GM12878 (cell line): ENCODE data around the gene TEKT5.
"Not testable (repeated sequence)": the region's sequence is repeated elsewhere in the genome, so short reads cannot be mapped to it uniquely, and the experiment has no call there.

Source experiments
- BHLHE40 ChIP-seq, 2 experiments: fragments of 450-650 bp in 1 of 2; IDR thresholded peaks; 2 replicates each; pipeline ENCODE4 v1.6.1; 2011 to 2017; ENCODE audit warnings: low read depth in 2 of 2, borderline replicate concordance in 1 of 2, improper control_type of control experiment in 1 of 2, low read length in 1 of 2, mild to moderate bottlenecking in 1 of 2
- CREB1 ChIP-seq: IDR thresholded peaks from 2 replicates; pipeline ENCODE4 v1.6.1; 2012; ENCODE audit warnings: low read depth, mild to moderate bottlenecking, inconsistent platforms
- EP300 ChIP-seq, 2 experiments: fragments of 150-350 bp in 1 of 2; IDR thresholded peaks; 2 replicates each; pipeline ENCODE4 v1.6.1; 2011 to 2012; ENCODE audit warnings: low read depth in 2 of 2, low read length in 2 of 2, borderline replicate concordance in 1 of 2, improper control_type of control experiment in 1 of 2, inconsistent platforms in 1 of 2; ENCODE audit not compliant: control insufficient read depth in 1 of 2
- ETV6 ChIP-seq, 2 experiments: fragments of 450-650 bp in 1 of 2; IDR thresholded peaks in 1 of 2; conservative IDR thresholded peaks in 1 of 2; 2 replicates each; pipeline ENCODE4 v1.6.1; 2014; ENCODE audit warnings: antibody characterized with exemption in 1 of 2, borderline replicate concordance in 1 of 2, low read depth in 1 of 2, mild to moderate bottlenecking in 1 of 2, moderate library complexity in 1 of 2
- EZH2 ChIP-seq: IDR thresholded peaks from 2 replicates; pipeline ENCODE4 v1.6.1; 2012; ENCODE audit warnings: low read depth, mild to moderate bottlenecking, control low read depth, inconsistent platforms, low read length, borderline replicate concordance; ENCODE audit not compliant: control insufficient read depth
- FOXM1 ChIP-seq: IDR thresholded peaks from 2 replicates; pipeline ENCODE4 v1.6.1; 2012; ENCODE audit warnings: low read depth, mild to moderate bottlenecking, inconsistent platforms, low read length, moderate library complexity
- GABPA ChIP-seq: IDR thresholded peaks from 2 replicates; pipeline ENCODE4 v1.6.1; 2014; ENCODE audit warnings: antibody characterized with exemption, low read depth, mild to moderate bottlenecking, inconsistent platforms
- SMAD1 ChIP-seq: fragments of 450-650 bp; IDR thresholded peaks from 2 replicates; pipeline ENCODE4 v1.6.1; 2018; ENCODE audit warnings: mild to moderate bottlenecking, low read depth; ENCODE audit not compliant: partially characterized antibody
- TF ChIP-seq, protein P1 (sequence below): fragments of 450-650 bp; IDR thresholded peaks from 2 replicates; pipeline ENCODE4 v1.6.1; 2017; ENCODE audit warnings: mild to moderate bottlenecking, moderate library complexity
- TF ChIP-seq, protein P2 (sequence below): fragments of 450-650 bp; IDR thresholded peaks from 2 replicates; pipeline ENCODE4 v1.6.1; 2017; ENCODE audit warnings: antibody characterized with exemption, mild to moderate bottlenecking, moderate library complexity

DNA sequence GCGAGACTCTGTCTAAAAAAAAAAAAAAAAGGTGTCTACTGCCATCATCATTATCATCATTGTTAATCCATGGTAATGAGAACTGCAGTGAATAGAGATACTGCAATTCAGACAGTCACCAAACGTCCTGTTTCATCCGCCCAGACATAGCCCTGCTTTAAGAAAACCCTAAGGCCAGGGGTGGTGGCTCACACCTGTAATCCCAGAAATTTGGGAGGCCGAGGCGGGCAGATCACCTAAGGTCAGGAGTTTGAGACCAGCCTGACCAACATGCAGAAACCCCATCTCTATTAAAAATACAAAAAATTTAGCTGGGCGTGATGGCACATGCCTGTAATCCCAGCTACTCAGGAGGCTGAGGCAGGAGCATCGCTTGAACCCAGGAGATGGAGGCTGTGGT is 15.3 kb downstream of the TEKT5 start:
- TF ChIP-seq EZH2; SMAD1; ETV6 (conservative IDR thresholded peaks at IDR 0.05 in 1 of 2, IDR thresholded peaks at IDR 0.05 in 1 of 2; ENCODE audit: borderline replicate concordance in 1 of 2, low read depth in 1 of 2); GABPA; BHLHE40 (IDR thresholded peaks at IDR 0.05; ENCODE audit: borderline replicate concordance in 1 of 2, low read depth in 2 of 2, low read length in 1 of 2); FOXM1; EP300 (IDR thresholded peaks at IDR 0.05; ENCODE audit: borderline replicate concordance in 1 of 2, control insufficient read depth in 1 of 2, low read depth in 2 of 2, low read length in 2 of 2); CREB1: not testable (repeated sequence)
- TF ChIP-seq, protein P1, sequence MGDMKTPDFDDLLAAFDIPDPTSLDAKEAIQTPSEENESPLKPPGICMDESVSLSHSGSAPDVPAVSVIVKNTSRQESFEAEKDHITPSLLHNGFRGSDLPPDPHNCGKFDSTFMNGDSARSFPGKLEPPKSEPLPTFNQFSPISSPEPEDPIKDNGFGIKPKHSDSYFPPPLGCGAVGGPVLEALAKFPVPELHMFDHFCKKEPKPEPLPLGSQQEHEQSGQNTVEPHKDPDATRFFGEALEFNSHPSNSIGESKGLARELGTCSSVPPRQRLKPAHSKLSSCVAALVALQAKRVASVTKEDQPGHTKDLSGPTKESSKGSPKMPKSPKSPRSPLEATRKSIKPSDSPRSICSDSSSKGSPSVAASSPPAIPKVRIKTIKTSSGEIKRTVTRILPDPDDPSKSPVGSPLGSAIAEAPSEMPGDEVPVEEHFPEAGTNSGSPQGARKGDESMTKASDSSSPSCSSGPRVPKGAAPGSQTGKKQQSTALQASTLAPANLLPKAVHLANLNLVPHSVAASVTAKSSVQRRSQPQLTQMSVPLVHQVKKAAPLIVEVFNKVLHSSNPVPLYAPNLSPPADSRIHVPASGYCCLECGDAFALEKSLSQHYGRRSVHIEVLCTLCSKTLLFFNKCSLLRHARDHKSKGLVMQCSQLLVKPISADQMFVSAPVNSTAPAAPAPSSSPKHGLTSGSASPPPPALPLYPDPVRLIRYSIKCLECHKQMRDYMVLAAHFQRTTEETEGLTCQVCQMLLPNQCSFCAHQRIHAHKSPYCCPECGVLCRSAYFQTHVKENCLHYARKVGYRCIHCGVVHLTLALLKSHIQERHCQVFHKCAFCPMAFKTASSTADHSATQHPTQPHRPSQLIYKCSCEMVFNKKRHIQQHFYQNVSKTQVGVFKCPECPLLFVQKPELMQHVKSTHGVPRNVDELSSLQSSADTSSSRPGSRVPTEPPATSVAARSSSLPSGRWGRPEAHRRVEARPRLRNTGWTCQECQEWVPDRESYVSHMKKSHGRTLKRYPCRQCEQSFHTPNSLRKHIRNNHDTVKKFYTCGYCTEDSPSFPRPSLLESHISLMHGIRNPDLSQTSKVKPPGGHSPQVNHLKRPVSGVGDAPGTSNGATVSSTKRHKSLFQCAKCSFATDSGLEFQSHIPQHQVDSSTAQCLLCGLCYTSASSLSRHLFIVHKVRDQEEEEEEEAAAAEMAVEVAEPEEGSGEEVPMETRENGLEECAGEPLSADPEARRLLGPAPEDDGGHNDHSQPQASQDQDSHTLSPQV, result not testable (repeated sequence)
- TF ChIP-seq, protein P2, sequence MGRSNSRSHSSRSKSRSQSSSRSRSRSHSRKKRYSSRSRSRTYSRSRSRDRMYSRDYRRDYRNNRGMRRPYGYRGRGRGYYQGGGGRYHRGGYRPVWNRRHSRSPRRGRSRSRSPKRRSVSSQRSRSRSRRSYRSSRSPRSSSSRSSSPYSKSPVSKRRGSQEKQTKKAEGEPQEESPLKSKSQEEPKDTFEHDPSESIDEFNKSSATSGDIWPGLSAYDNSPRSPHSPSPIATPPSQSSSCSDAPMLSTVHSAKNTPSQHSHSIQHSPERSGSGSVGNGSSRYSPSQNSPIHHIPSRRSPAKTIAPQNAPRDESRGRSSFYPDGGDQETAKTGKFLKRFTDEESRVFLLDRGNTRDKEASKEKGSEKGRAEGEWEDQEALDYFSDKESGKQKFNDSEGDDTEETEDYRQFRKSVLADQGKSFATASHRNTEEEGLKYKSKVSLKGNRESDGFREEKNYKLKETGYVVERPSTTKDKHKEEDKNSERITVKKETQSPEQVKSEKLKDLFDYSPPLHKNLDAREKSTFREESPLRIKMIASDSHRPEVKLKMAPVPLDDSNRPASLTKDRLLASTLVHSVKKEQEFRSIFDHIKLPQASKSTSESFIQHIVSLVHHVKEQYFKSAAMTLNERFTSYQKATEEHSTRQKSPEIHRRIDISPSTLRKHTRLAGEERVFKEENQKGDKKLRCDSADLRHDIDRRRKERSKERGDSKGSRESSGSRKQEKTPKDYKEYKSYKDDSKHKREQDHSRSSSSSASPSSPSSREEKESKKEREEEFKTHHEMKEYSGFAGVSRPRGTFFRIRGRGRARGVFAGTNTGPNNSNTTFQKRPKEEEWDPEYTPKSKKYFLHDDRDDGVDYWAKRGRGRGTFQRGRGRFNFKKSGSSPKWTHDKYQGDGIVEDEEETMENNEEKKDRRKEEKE, result not testable (repeated sequence)
